Fibroblast of skin of left quadriceps (primary cell): ENCODE results near the gene PIP5KL1.

ENCODE experiments used
- DNase-seq, 2 experiments: peaks; one replicate each; pipeline ENCODE4 v3.0.0-alpha.2; 2013; ENCODE audit warnings: low read depth in 2 of 2

Gene PIP5KL1

GRCh38 chr9:127949827-127950512 lies 19.4 kb upstream of the PIP5KL1 start:
- DNase-seq: no peak

GRCh38 chr9:127947841-127948710 lies 17.5 kb upstream of the PIP5KL1 start:
- DNase-seq: no peak

- DNase-seq: no peak
Measured at GRCh38 chr9:127946728-127947127, 16.2 kb upstream of the PIP5KL1 start.

GRCh38 chr9:127945942-127946341 lies 15.4 kb upstream of the PIP5KL1 start:
- no peak for DNase-seq

GRCh38 chr9:127945338-127945737 lies 14.8 kb upstream of the PIP5KL1 start:
- DNase-seq: no peak

- no peak for DNase-seq
Measured at GRCh38 chr9:127944586-127945218, 14.1 kb upstream of the PIP5KL1 start.

GRCh38 chr9:127943731-127944144 lies 13.2 kb upstream of the PIP5KL1 start:
- peak in 1 of 2 experiments; percentile 47 for DNase-seq

- no peak for DNase-seq
Measured at GRCh38 chr9:127943011-127943662, 12.6 kb upstream of the PIP5KL1 start.

- no peak for DNase-seq
Measured at GRCh38 chr9:127942216-127943010, 11.8 kb upstream of the PIP5KL1 start.

- DNase-seq: no peak
Measured at GRCh38 chr9:127941961-127942215, 11.3 kb upstream of the PIP5KL1 start.

GRCh38 chr9:127941062-127941960 lies 10.7 kb upstream of the PIP5KL1 start:
- DNase-seq: no peak

GRCh38 chr9:127940593-127940992 lies 10.0 kb upstream of the PIP5KL1 start:
- no peak for DNase-seq

GRCh38 chr9:127938298-127938690 lies 7.7 kb upstream of the PIP5KL1 start:
- DNase-seq: no peak

GRCh38 chr9:127937388-127938297 lies 7.1 kb upstream of the PIP5KL1 start, which contains the start of gene DPM2:
Gene DPM2 (minus strand): TSS chr9:127937854. CDS start chr9:127937820, 34 bp downstream.
- peak; percentile 64 to 67 for DNase-seq

GRCh38 chr9:127937056-127937387 lies 6.4 kb upstream of the PIP5KL1 start:
- no peak for DNase-seq

- DNase-seq: no peak
Measured at GRCh38 chr9:127936347-127936852, 5.8 kb upstream of the PIP5KL1 start.

- DNase-seq: no peak
Measured at GRCh38 chr9:127935765-127936221, 5.2 kb upstream of the PIP5KL1 start.

- DNase-seq: no peak
Measured at GRCh38 chr9:127934986-127935385, 4.4 kb upstream of the PIP5KL1 start.

- no peak for DNase-seq
Measured at GRCh38 chr9:127934248-127934647, 3.7 kb upstream of the PIP5KL1 start.
